ENCODE results near the gene EEF1B2. TPM values are rescaled to one million over a fixed set of nuclear protein-coding genes. Genes with fewer than 3 reads are reported as not detected.

EEF1B2 gene
- total and polyA plus RNA-seq, 3 donors from 2014 or later: 144 to 448 (median 285) TPM

GRCh38 chr2:206190111-206190510 lies 30.4 kb downstream of the EEF1B2 start:
- 76 to 90% methylated on average over 2 of the region's 2 CpGs for WGBS, 2 donors
- H3K27ac ChIP-seq: no peak overlapping the region
- no peak overlapping the region for H3K4me3 ChIP-seq
- TF ChIP-seq POLR2A (IDR thresholded peaks at IDR 0.05) (no peak), CTCF (IDR thresholded peaks at IDR 0.05) (no peak)
- no peaks in the 10 kb centered on the region for H3K9me3 ChIP-seq
- DNase-seq: no peak
- H3K4me1 ChIP-seq: peaks cover 4% of the 10 kb centered on the region
- H3K27me3 ChIP-seq: no peaks in the 10 kb centered on the region
- intact Hi-C loops (cut with DNase I; ENCODE audit: low total_unique reads): no loop called here
- H3K36me3 ChIP-seq (ENCODE audit: low read depth, missing control alignments): no peaks in the 10 kb centered on the region

- peaks cover 4% of the 10 kb centered on the region for H3K4me1 ChIP-seq
- intact Hi-C loops (cut with DNase I; ENCODE audit: low total_unique reads): no loop called here
- 74 to 84% methylated on average over 5 of the region's 5 CpGs for WGBS, 2 donors
Measured at GRCh38 chr2:206190689-206191088, 31.0 kb downstream of the EEF1B2 start.

GRCh38 chr2:206192157-206192556 lies 32.5 kb downstream of the EEF1B2 start:
- TF ChIP-seq POLR2A (IDR thresholded peaks at IDR 0.05) (no peak), CTCF (IDR thresholded peaks at IDR 0.05) (no peak)
- H3K27me3 ChIP-seq: no peaks in the 10 kb centered on the region
- H3K4me3 ChIP-seq: no peak overlapping the region
- H3K36me3 ChIP-seq (ENCODE audit: low read depth, missing control alignments): no peaks in the 10 kb centered on the region
- DNase-seq: no peak
- peaks cover 4% of the 10 kb centered on the region for H3K4me1 ChIP-seq
- peak overlapping the region in 1 of 2 donors; percentile 52 for H3K27ac ChIP-seq
- H3K9me3 ChIP-seq: no peaks in the 10 kb centered on the region
- intact Hi-C loops (cut with DNase I; ENCODE audit: low total_unique reads): no loop called here
- WGBS, 2 donors: 93 to 94% methylated on average over 3 of the region's 3 CpGs

More at GRCh38 chr2:206190689-206191088, 31.0 kb downstream of the EEF1B2 start:
- Histone ChIP-seq H3K36me3 (ENCODE audit: low read depth, missing control alignments) (no peaks in the 10 kb centered on the region), H3K4me3 (no peak overlapping the region), H3K9me3 (no peaks in the 10 kb centered on the region), H3K27me3 (no peaks in the 10 kb centered on the region), H3K27ac (no peak overlapping the region)
- TF ChIP-seq POLR2A (IDR thresholded peaks at IDR 0.05) (no peak), CTCF (IDR thresholded peaks at IDR 0.05) (no peak)
- DNase-seq: no peak

- WGBS, 2 donors: 28 to 53% methylated on average over 2 of the region's 2 CpGs
- DNase-seq: no peak
- intact Hi-C loops (cut with DNase I; ENCODE audit: low total_unique reads): no loop called here
- TF ChIP-seq CTCF (IDR thresholded peaks at IDR 0.05) (no peak), POLR2A (IDR thresholded peaks at IDR 0.05) (no peak)
- Histone ChIP-seq H3K4me1 (peaks cover 4% of the 10 kb centered on the region), H3K27me3 (no peaks in the 10 kb centered on the region), H3K27ac (peak overlapping the region; percentile 52 to 76), H3K36me3 (ENCODE audit: low read depth, missing control alignments) (no peaks in the 10 kb centered on the region), H3K9me3 (no peaks in the 10 kb centered on the region), H3K4me3 (no peak overlapping the region)
Measured at GRCh38 chr2:206193671-206194357, 34.1 kb downstream of the EEF1B2 start.

GRCh38 chr2:206198677-206199076 lies 39.0 kb downstream of the EEF1B2 start:
- intact Hi-C loops (cut with DNase I; ENCODE audit: low total_unique reads): no loop called here
- Histone ChIP-seq H3K27ac (no peak overlapping the region), H3K4me1 (no peaks in the 10 kb centered on the region), H3K36me3 (ENCODE audit: low read depth, missing control alignments) (no peaks in the 10 kb centered on the region), H3K27me3 (no peaks in the 10 kb centered on the region), H3K4me3 (no peak overlapping the region), H3K9me3 (no peaks in the 10 kb centered on the region)
- DNase-seq: no peak
- WGBS, 2 donors: 48 to 68% methylated on average over 1 of the region's 1 CpG
- TF ChIP-seq CTCF (IDR thresholded peaks at IDR 0.05) (no peak), POLR2A (IDR thresholded peaks at IDR 0.05) (no peak)
